HG03103 (cell line): Measurements from ENCODE around the gene SYDE2.
"Not testable (repeated sequence)": the region's sequence is repeated elsewhere in the genome, so short reads cannot be mapped to it uniquely, and the experiment has no call there.

ENCODE experiments used
- ATAC-seq: cut with Tn5 transposase; IDR thresholded peaks from one replicate; pipeline ENCODE4 v1.9.1; 2021; ENCODE audit warnings: low read depth; ENCODE audit not compliant: unreplicated experiment

Gene SYDE2

GRCh38 chr1:85200463-85201339 is at the start of gene SYDE2:
SYDE2 (minus strand) TSS chr1:85201016; CDS start chr1:85200996, 20 bp downstream.
- ATAC-seq: peak; percentile 72

- ATAC-seq: not testable (repeated sequence)
These were observed 48.2 kb upstream of the SYDE2 start for GRCh38 chr1:85249042-85249441.

- ATAC-seq: no peak
These were observed 45.1 kb upstream of the SYDE2 start for GRCh38 chr1:85245891-85246290.

- ATAC-seq: no peak
These were observed 44.6 kb upstream of the SYDE2 start for GRCh38 chr1:85245456-85245855.

GRCh38 chr1:85244271-85245061 is 43.6 kb upstream of the SYDE2 start:
- no peak for ATAC-seq

- ATAC-seq: no peak
These were observed 42.6 kb upstream of the SYDE2 start for GRCh38 chr1:85243372-85243771.

GRCh38 chr1:85240643-85241042 is 39.8 kb upstream of the SYDE2 start:
- no peak for ATAC-seq

GRCh38 chr1:85240174-85240601 is 39.4 kb upstream of the SYDE2 start:
- no peak for ATAC-seq

- no peak for ATAC-seq
These were observed 36.8 kb upstream of the SYDE2 start for GRCh38 chr1:85237613-85238012.

GRCh38 chr1:85230305-85230977 is 29.6 kb upstream of the SYDE2 start:
- ATAC-seq: no peak

GRCh38 chr1:85229574-85230097 is 28.8 kb upstream of the SYDE2 start:
- no peak for ATAC-seq

- no peak for ATAC-seq
These were observed 28.2 kb upstream of the SYDE2 start for GRCh38 chr1:85228972-85229371.

GRCh38 chr1:85225624-85226380 is 25.0 kb upstream of the SYDE2 start:
- ATAC-seq: no peak

GRCh38 chr1:85224734-85225623 is 24.2 kb upstream of the SYDE2 start:
- no peak for ATAC-seq

GRCh38 chr1:85224295-85224694 is 23.5 kb upstream of the SYDE2 start:
- no peak for ATAC-seq

GRCh38 chr1:85223334-85223733 is 22.5 kb upstream of the SYDE2 start:
- ATAC-seq: no peak

GRCh38 chr1:85220756-85221201 is 20.0 kb upstream of the SYDE2 start:
- no peak for ATAC-seq

- ATAC-seq: no peak
These were observed 19.2 kb upstream of the SYDE2 start for GRCh38 chr1:85219853-85220610.
